ENCODE results near the gene UNC45B. TPM values are rescaled to one million over a fixed set of nuclear protein-coding genes. Genes with fewer than 3 reads are reported as not detected.

UNC45B gene
- total and polyA plus RNA-seq, 2 of the 4 experiments (the other 2 are of a cell fraction) = not detected

DNA sequence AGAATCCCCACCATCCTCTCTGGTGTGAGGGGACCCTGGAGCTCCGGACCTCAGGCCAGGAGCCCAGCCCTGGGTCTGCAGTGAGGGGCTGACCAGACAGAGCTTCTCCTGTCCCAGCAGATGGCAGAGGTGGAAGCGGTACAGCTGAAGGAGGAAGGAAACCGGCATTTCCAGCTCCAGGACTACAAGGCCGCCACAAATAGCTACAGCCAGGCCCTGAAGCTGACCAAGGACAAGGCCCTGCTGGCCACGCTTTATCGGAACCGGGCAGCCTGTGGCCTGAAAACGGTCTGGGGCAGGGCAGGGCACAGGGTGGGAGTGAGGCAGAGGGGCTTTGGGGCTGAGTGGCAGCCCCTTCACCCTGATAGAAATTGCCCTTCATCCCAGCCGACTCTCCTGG lies 527 bp downstream of the UNC45B start:
- no peak overlapping the region for H3K4me3 ChIP-seq (ENCODE audit: insufficient read depth, low read depth, low read length)
- POLR2A ChIA-PET (ENCODE audit: unreplicated experiment) = no interaction called here
- no peaks in the 10 kb centered on the region for H3K9me1 ChIP-seq (ENCODE audit: insufficient read depth, low read length)
- H2AK9ac ChIP-seq (replicated peaks; ENCODE audit: low read depth, low read length, poor library complexity) = no peak overlapping the region
- no peak overlapping the region for H2BK20ac ChIP-seq (ENCODE audit: low read depth, low read length)
- dilution Hi-C loops (cut with HindIII; ENCODE audit: low sequenced_read_pairs, unreplicated experiment) (no loop called here), intact Hi-C loops (cut with micrococcal nuclease) (no loop called here), in situ Hi-C loops (cut with MboI; ENCODE audit: low sequenced_read_pairs) (no loop called here)
- TF ChIP-seq BHLHE40 (IDR thresholded peaks at IDR 0.05; ENCODE audit: low read depth, low read length) = no peak
- TF ChIP-seq NFE2L2 (IDR thresholded peaks at IDR 0.05; ENCODE audit: low read depth, low read length) = no peak
- H3K56ac ChIP-seq (ENCODE audit: extremely low read depth, insufficient read depth, low read length) = no peak overlapping the region
- 63% methylated on average over 2 of the region's 9 CpGs; no CpG with 5 or more reads in 1 of the 2 experiments for WGBS, 2 experiments (ENCODE audit: extremely low coverage in 2 of 2, insufficient read length in 1 of 2)
- no peak overlapping the region for H3K4ac ChIP-seq (ENCODE audit: low read depth, low read length)
- no peak for ATAC-seq (ENCODE audit: low read depth)
- no peak overlapping the region for H3K27ac ChIP-seq (ENCODE audit: insufficient read depth, low read length)
- H2BK120ac ChIP-seq (ENCODE audit: low read depth, low read length) = no peak overlapping the region
- no peak overlapping the region for H3K14ac ChIP-seq (replicated peaks; ENCODE audit: low read depth, low read length)
- no peak overlapping the region for H4K5ac ChIP-seq (ENCODE audit: low read depth, low read length)
- peaks cover 34% of the 10 kb centered on the region for H3K27me3 ChIP-seq (ENCODE audit: control insufficient read depth, insufficient read depth, low read length)
- no peak overlapping the region for H3K23ac ChIP-seq (ENCODE audit: low read depth, low read length)
- no peak overlapping the region for H4K8ac ChIP-seq (ENCODE audit: low read depth in 2 of 2, low read length in 2 of 2)
- no TSS peak for BruUV-seq (replicated peaks)
- no peak for DNase-seq
- H2AFZ ChIP-seq (replicated peaks; ENCODE audit: low read length, poor library complexity) = no peak overlapping the region
- no peak overlapping the region for H3K4me2 ChIP-seq (ENCODE audit: low read depth, low read length)
- H3K18ac ChIP-seq (ENCODE audit: low read depth, low read length) = no peak overlapping the region
- CTCF ChIA-PET = no interaction called here
- H4K91ac ChIP-seq (ENCODE audit: insufficient read depth, low read depth, low read length) = no peak overlapping the region
- H3K36me3 ChIP-seq (ENCODE audit: control insufficient read depth, insufficient read depth, low read length) = no peaks in the 10 kb centered on the region
- H3K79me1 ChIP-seq (ENCODE audit: low read depth in 1 of 2, low read length in 2 of 2) = no peaks in the 10 kb centered on the region
- no peak overlapping the region for H3K9ac ChIP-seq (ENCODE audit: low read depth, low read length)
- no peak overlapping the region for H2BK5ac ChIP-seq (ENCODE audit: low read depth, low read length, poor library complexity, severe bottlenecking)
- no peaks in the 10 kb centered on the region for H3K4me1 ChIP-seq (ENCODE audit: control insufficient read depth, insufficient read depth, low read length)
- no peaks in the 10 kb centered on the region for H3K9me3 ChIP-seq (ENCODE audit: control insufficient read depth, insufficient read depth, low read length)
- no peak overlapping the region for H2AK5ac ChIP-seq (ENCODE audit: low read depth, low read length)
- no peak overlapping the region for H2BK15ac ChIP-seq (ENCODE audit: low read depth, low read length)
- no peaks in the 10 kb centered on the region for H4K20me1 ChIP-seq (ENCODE audit: insufficient read depth, low read length)

Measured in IMR-90 (cell line).